ENCODE results near the gene KRTAP10-12.

Gene KRTAP10-12

DNA sequence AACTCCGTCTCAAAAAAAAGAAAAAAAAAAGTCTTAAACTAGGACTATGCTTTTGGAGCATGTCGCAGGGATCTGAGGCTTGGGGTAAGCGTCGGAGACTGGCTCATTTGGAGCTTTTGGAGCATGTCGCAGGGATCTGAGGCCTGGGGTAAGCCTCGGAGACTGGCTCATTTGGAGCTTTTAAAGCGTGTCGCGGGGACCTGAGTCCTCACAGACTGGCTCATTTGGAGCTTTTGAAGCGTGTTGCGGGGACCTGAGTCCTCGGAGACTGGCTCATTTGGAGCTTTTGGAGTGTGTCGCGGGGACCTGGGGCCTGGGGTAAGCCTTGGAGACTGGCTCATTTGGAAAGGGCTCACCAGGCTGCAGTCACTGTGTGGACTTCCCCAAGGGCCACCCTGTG lies 28.0 kb downstream of the KRTAP10-12 start:
- H3K4me3 ChIP-seq (ENCODE audit: low read depth, low read length) = no peak overlapping the region
- TF ChIP-seq, protein P1, sequence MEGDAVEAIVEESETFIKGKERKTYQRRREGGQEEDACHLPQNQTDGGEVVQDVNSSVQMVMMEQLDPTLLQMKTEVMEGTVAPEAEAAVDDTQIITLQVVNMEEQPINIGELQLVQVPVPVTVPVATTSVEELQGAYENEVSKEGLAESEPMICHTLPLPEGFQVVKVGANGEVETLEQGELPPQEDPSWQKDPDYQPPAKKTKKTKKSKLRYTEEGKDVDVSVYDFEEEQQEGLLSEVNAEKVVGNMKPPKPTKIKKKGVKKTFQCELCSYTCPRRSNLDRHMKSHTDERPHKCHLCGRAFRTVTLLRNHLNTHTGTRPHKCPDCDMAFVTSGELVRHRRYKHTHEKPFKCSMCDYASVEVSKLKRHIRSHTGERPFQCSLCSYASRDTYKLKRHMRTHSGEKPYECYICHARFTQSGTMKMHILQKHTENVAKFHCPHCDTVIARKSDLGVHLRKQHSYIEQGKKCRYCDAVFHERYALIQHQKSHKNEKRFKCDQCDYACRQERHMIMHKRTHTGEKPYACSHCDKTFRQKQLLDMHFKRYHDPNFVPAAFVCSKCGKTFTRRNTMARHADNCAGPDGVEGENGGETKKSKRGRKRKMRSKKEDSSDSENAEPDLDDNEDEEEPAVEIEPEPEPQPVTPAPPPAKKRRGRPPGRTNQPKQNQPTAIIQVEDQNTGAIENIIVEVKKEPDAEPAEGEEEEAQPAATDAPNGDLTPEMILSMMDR (IDR thresholded peaks at IDR 0.05; ENCODE audit: low read depth, low read length, missing control alignments) = no peak

DNA sequence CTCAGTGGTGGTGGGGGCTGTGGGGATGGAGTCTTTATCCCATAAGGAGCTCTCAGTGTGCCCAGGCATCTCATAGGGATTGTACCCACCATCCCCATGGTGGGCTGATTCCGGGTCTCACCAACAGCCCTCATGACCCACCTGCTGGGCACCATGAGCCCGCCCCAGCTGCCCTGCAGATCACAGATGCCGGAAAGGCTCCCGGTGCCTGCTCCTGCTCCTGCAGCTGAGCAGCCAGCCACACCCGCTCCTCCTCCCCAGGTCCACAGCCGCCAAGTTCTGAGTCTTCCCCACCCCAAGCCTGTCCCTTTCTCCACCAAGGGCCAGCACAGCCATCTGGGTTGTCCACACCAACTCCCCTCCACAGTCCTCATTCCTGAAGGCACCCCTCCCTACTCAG lies 29.9 kb downstream of the KRTAP10-12 start:
- H3K4me3 ChIP-seq (ENCODE audit: low read depth, low read length) = no peak overlapping the region
- DNase-seq (ENCODE audit: low read depth) = no peak
- TF ChIP-seq, protein P1 (IDR thresholded peaks at IDR 0.05; ENCODE audit: low read depth, low read length, missing control alignments) = no peak

More for the DNA sequence above, 28.0 kb downstream of the KRTAP10-12 start:
- no peak for DNase-seq (ENCODE audit: low read depth)

GRCh38 chr21:44727321-44727720 lies 30.3 kb downstream of the KRTAP10-12 start:
- TF ChIP-seq, protein P1 (IDR thresholded peaks at IDR 0.05; ENCODE audit: low read depth, low read length, missing control alignments) = no peak
- no peak for DNase-seq (ENCODE audit: low read depth)

DNA sequence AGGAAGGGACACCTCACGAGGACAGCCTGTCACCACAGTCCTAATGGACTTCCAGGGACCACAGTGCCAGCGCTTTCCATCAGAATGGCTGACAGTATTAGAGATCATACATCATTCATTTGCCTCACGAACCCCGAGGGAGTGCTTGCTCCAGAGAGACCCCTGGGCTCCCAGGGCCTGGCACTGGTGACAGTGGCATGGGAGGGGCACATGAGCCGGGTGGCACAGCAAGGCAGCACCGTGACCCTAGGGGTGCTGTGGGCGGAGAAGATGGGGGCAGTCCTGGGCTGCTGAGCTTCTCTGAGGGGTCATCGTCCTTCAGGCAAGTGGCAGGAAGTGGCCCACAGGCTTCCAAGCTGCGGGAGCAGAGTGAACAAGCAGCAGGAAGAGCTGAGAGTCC lies 30.8 kb downstream of the KRTAP10-12 start:
- TF ChIP-seq, protein P1 (IDR thresholded peaks at IDR 0.05; ENCODE audit: low read depth, low read length, missing control alignments) = no peak
- DNase-seq (ENCODE audit: low read depth) = no peak
- no peak overlapping the region for H3K4me3 ChIP-seq (ENCODE audit: low read depth, low read length)

More at GRCh38 chr21:44727321-44727720, 30.3 kb downstream of the KRTAP10-12 start:
- H3K4me3 ChIP-seq (ENCODE audit: low read depth, low read length) = no peak overlapping the region

DNA sequence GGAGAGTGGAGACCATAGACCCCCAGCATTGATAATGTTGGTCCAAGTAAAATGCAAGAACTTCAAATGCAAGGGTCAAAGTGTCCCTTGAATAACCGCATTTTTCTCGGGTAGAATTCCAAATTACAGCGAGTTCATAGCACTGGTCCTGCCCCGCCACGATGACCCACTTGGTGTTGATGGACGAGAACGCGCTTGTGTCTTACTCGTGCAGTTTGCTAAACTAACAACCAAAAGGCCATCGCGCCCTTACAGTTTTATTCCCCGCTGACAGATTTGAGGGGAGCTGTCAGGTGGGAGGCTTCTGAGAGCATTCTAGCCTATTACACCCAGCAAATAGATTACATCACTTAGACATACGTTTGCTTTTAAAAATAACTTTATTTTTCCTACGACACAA lies 31.7 kb downstream of the KRTAP10-12 start:
- TF ChIP-seq, protein P1 (IDR thresholded peaks at IDR 0.05; ENCODE audit: low read depth, low read length, missing control alignments) = no peak
- no peak overlapping the region for H3K4me3 ChIP-seq (ENCODE audit: low read depth, low read length)
- no peak for DNase-seq (ENCODE audit: low read depth)

- TF ChIP-seq, protein P1 (IDR thresholded peaks at IDR 0.05; ENCODE audit: low read depth, low read length, missing control alignments) = no peak
- no peak for DNase-seq (ENCODE audit: low read depth)
- H3K4me3 ChIP-seq (ENCODE audit: low read depth, low read length) = no peak overlapping the region
Observed at GRCh38 chr21:44729336-44730027, 32.5 kb downstream of the KRTAP10-12 start.

DNA sequence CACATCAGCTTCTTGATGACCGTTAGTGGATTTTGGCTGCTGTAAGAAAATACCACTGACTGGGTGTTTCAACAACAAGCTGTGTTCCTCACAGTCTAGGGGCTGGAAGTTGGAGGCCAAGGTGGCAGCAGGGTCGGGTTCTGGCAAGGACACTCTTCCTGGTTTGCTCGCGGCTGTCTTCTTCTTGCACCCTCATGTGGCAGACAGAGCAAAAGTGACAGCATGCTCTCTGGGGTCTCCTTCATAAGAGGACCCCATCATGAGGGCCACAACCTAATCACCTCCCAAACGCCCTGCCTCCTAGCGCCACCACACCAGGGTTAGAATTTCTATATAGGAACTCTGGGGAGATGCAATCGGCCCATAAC lies 33.0 kb downstream of the KRTAP10-12 start:
- TF ChIP-seq, protein P1 (IDR thresholded peaks at IDR 0.05; ENCODE audit: low read depth, low read length, missing control alignments) = no peak
- H3K4me3 ChIP-seq (ENCODE audit: low read depth, low read length) = no peak overlapping the region
- no peak for DNase-seq (ENCODE audit: low read depth)

All from GM12864 (cell line).